HG02571 (cell line): Measurements from ENCODE around the gene MLH1.
A peak's percentile ranks its signal among the peaks of the same experiment; 100 is the strongest.
"Not testable (repeated sequence)": the region's sequence is repeated elsewhere in the genome, so short reads cannot be mapped to it uniquely, and the experiment has no call there.

ENCODE experiments used
- ATAC-seq: cut with Tn5 transposase; IDR thresholded peaks from one replicate; pipeline ENCODE4 v1.9.1; 2021; ENCODE audit warnings: mild to moderate bottlenecking, moderate library complexity; ENCODE audit not compliant: unreplicated experiment

MLH1 gene

GRCh38 chr3:36993326-36994283 is at the start of gene MLH1:
Gene MLH1 (plus strand): TSS chr3:36993518. CDS start chr3:36993548, 30 bp downstream.
- peak; percentile 89 for ATAC-seq

GRCh38 chr3:36943601-36944000 is 49.7 kb upstream of the MLH1 start:
- ATAC-seq = no peak

- peak; percentile 46 for ATAC-seq
Observed at GRCh38 chr3:36944012-36944640, 49.2 kb upstream of the MLH1 start.

GRCh38 chr3:36944641-36945270 is 48.6 kb upstream of the MLH1 start, which contains the start of gene TRANK1:
Gene TRANK1 (minus strand): TSS chr3:36945054. CDS start chr3:36944809, 245 bp downstream.
- ATAC-seq = peak; percentile 55

GRCh38 chr3:36945333-36945980 is 47.9 kb upstream of the MLH1 start:
- ATAC-seq = no peak

GRCh38 chr3:36947814-36948213 is 45.5 kb upstream of the MLH1 start:
- not testable (repeated sequence) for ATAC-seq

GRCh38 chr3:36954452-36955134 is 38.7 kb upstream of the MLH1 start:
- no peak for ATAC-seq

- no peak for ATAC-seq
Observed at GRCh38 chr3:36956155-36956554, 37.2 kb upstream of the MLH1 start.

- no peak for ATAC-seq
Observed at GRCh38 chr3:36957063-36957462, 36.3 kb upstream of the MLH1 start.

- no peak for ATAC-seq
Observed at GRCh38 chr3:36957862-36958686, 35.2 kb upstream of the MLH1 start.

GRCh38 chr3:36959821-36960220 is 33.5 kb upstream of the MLH1 start:
- ATAC-seq = no peak

- no peak for ATAC-seq
Observed at GRCh38 chr3:36960502-36960901, 32.8 kb upstream of the MLH1 start.

GRCh38 chr3:36963008-36963407 is 30.3 kb upstream of the MLH1 start:
- not testable (repeated sequence) for ATAC-seq

GRCh38 chr3:36964331-36964730 is 29.0 kb upstream of the MLH1 start:
- ATAC-seq = no peak

- no peak for ATAC-seq
Observed at GRCh38 chr3:36964817-36965216, 28.5 kb upstream of the MLH1 start.

- no peak for ATAC-seq
Observed at GRCh38 chr3:36965440-36965839, 27.9 kb upstream of the MLH1 start.

- no peak for ATAC-seq
Observed at GRCh38 chr3:36969085-36969484, 24.2 kb upstream of the MLH1 start.

- ATAC-seq = peak; percentile 97
Observed at GRCh38 chr3:36969540-36970432, 23.5 kb upstream of the MLH1 start.

- ATAC-seq = no peak
Observed at GRCh38 chr3:36972163-36972562, 21.2 kb upstream of the MLH1 start.
